Measurements from ENCODE around the gene PEX5L. TPM values are rescaled to one million over a fixed set of nuclear protein-coding genes. Genes with fewer than 3 reads are reported as not detected.

Gene PEX5L
- total and polyA plus RNA-seq, 10 of the 15 experiments (the other 5 are each of a cell fraction or from before 2014, with no cell fraction given) = 0.11 to 17.0 (median 0.50) TPM

DNA sequence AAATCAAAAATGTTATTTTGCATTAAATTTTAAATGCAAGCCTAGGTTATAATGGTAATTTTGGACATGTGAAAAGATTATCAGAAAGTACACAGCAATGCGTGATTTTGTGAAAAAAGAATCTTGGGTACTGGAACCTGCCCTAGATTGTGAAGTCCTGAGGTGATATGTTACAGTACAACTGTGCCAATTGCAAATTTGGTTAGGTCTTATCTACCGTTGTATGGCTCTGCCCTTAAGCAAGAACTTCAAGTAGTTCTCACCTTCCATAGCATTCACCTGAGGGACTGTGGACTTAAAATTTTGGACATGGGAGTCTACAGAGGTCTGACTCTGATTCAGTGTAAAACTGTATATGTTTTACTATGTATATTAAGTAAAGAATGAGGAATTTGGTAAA lies 140.2 kb downstream of the PEX5L start (continued):
- TF ChIP-seq MLLT1 (IDR thresholded peaks at IDR 0.05) (no peak), MYC (IDR thresholded peaks at IDR 0.05; ENCODE audit: insufficient read depth, insufficient read length, insufficient replicate concordance, low read length, severe bottlenecking) (no peak), ATF7 (IDR thresholded peaks at IDR 0.05; ENCODE audit: low read depth) (no peak), FOXM1 (IDR thresholded peaks at IDR 0.05; ENCODE audit: low read depth, low read length) (no peak), HDAC6 (IDR thresholded peaks at IDR 0.05; ENCODE audit: unreplicated experiment) (no peak), TAF1 (IDR thresholded peaks at IDR 0.05; ENCODE audit: borderline replicate concordance, low read depth, low read length) (no peak), IKZF1 (conservative IDR thresholded peaks at IDR 0.05) (no peak), PML (IDR thresholded peaks at IDR 0.05; ENCODE audit: low read length) (no peak)

DNA sequence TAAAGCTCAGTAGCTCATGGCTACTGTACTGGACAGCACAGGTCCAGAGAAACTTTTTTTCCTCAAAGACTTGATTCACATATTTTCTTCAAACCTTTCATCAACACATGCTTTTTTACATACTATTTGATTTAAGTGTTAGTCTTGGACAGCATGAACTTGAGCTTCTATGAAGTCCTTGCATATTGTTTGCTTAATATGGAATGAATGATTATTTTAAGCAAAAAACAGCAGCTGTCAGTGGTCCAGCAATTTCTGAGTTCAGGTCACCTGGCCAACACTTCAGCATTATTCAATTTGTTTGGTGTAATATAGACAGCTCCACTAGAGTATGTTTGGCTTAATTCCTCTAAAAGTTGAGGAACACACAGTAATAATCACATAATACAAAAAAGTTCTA lies 141.4 kb downstream of the PEX5L start:
- Histone ChIP-seq H3K27me3 (replicated peaks in 1 of 2; ENCODE audit: control insufficient read depth in 2 of 2, insufficient read depth in 2 of 2, low read length in 1 of 2) (no peaks in the 10 kb centered on the region), H3K36me3 (ENCODE audit: control insufficient read depth in 2 of 2, insufficient read depth in 2 of 2, low read length in 1 of 2) (no peaks in the 10 kb centered on the region), H3K4me3 (no peak overlapping the region), H3K27ac (ENCODE audit: control insufficient read depth, insufficient read depth) (no peak overlapping the region), H3K79me2 (ENCODE audit: control insufficient read depth, insufficient read depth, low read length) (no peaks in the 10 kb centered on the region), H3K9me3 (replicated peaks; ENCODE audit: control insufficient read depth, insufficient read depth, low read length) (no peaks in the 10 kb centered on the region), H3K4me2 (ENCODE audit: control insufficient read depth, insufficient read depth) (no peak overlapping the region), H3K4me1 (ENCODE audit: control insufficient read depth, insufficient read depth, low read length) (no peaks in the 10 kb centered on the region), H4K20me1 (ENCODE audit: control insufficient read depth, insufficient read depth) (no peaks in the 10 kb centered on the region), H3K9ac (ENCODE audit: control insufficient read depth, insufficient read depth, low read length) (no peak overlapping the region), H2AFZ (ENCODE audit: control insufficient read depth, low read depth, low read length) (no peak overlapping the region)
- SMC1A ChIA-PET (ENCODE audit: uncharacterized antibody, unreplicated experiment) = interaction anchor here (1.3 to 3.6 kb wide), 4 partner anchors 9 to 34 kb away, joined by 3 to 35 read pairs (median 11); no protein-coding TSS in a partner anchor
- no TSS peak for BruUV-seq (replicated peaks)
- DNase-seq (ENCODE audit: low read depth, low spot score) = no peak
- RAD21 ChIA-PET (ENCODE audit: unreplicated experiment) = interaction anchor here (0.6 to 0.7 kb wide), 2 partner anchors 29 to 700 kb away, joined by 3 read pairs; no protein-coding TSS in a partner anchor
- in situ Hi-C loops (cut with MboI) = no loop called here
- FAIRE-seq = no peak
- ATAC-seq = no peak
- intact Hi-C loops (cut with micrococcal nuclease; ENCODE audit: unreplicated experiment) = no loop called here
- CTCF ChIA-PET = interaction anchor here (0.9 to 1.4 kb wide), 5 partner anchors 9 to 145 kb away, joined by 3 to 4 read pairs (median 3); no protein-coding TSS in a partner anchor
- POLR2A ChIA-PET = no interaction called here
- TF ChIP-seq HDGF (IDR thresholded peaks at IDR 0.05) (no peak), POLR2AphosphoS5 (IDR thresholded peaks at IDR 0.05; ENCODE audit: low read length) (no peak), PRDM15 (CRISPR knock-in tag; IDR thresholded peaks at IDR 0.05) (no peak), SP1 (IDR thresholded peaks at IDR 0.05; ENCODE audit: low read depth, low read length) (no peak), ESRRA (IDR thresholded peaks at IDR 0.05; ENCODE audit: low read length) (no peak), KLF5 (IDR thresholded peaks at IDR 0.05; ENCODE audit: partially characterized antibody) (no peak), BACH1 (IDR thresholded peaks at IDR 0.05; ENCODE audit: borderline replicate concordance) (no peak), GABPA (IDR thresholded peaks at IDR 0.05; ENCODE audit: low read depth) (no peak), USF2 (IDR thresholded peaks at IDR 0.05; ENCODE audit: borderline replicate concordance, low read depth, low read length) (no peak), RBBP5 (conservative IDR thresholded peaks at IDR 0.05) (no peak), ZBED1 (IDR thresholded peaks at IDR 0.05; ENCODE audit: borderline replicate concordance) (no peak), MTA3 (IDR thresholded peaks at IDR 0.05; ENCODE audit: borderline replicate concordance, low read length) (no peak), RAD21 (IDR thresholded peaks at IDR 0.05; ENCODE audit: insufficient read depth, low read depth, low read length) (no peak)
